Measurements from ENCODE around the gene CWC25. TPM values are rescaled to one million over a fixed set of nuclear protein-coding genes. Genes with fewer than 3 reads are reported as not detected.

The CWC25 gene
- total RNA-seq, 1 experiment from 2014 or later: 17.3 TPM

DNA sequence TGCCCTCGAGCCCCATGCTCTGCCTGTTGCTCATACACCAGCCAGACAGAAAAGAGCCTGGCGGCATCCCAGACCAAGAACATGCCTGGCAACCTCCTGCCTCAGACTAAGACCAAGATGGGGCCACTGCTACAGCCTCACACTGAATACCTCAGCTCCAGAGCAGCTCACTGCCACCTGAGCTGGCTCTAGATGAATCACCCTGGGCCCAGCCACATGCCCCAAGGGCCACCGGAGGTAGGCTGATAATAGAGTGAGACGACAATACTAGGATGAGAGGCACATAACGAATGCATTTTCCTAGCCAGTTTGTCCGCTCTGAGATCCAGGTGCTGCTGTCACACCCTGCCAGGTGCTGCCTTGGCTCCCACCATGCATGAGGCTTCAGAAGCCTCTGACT is 38.7 kb downstream of the CWC25 start:
- Mint-ChIP-seq H3K4me1 (peaks cover 15% of the 10 kb centered on the region), H3K4me3 (no peak overlapping the region), H3K27me3 (ENCODE audit: low read depth) (no peaks in the 10 kb centered on the region), H3K27ac (no peak overlapping the region), H3K9me3 (no peaks in the 10 kb centered on the region), H3K36me3 (peaks cover 33% of the 10 kb centered on the region)
- TF ChIP-seq, protein P1, sequence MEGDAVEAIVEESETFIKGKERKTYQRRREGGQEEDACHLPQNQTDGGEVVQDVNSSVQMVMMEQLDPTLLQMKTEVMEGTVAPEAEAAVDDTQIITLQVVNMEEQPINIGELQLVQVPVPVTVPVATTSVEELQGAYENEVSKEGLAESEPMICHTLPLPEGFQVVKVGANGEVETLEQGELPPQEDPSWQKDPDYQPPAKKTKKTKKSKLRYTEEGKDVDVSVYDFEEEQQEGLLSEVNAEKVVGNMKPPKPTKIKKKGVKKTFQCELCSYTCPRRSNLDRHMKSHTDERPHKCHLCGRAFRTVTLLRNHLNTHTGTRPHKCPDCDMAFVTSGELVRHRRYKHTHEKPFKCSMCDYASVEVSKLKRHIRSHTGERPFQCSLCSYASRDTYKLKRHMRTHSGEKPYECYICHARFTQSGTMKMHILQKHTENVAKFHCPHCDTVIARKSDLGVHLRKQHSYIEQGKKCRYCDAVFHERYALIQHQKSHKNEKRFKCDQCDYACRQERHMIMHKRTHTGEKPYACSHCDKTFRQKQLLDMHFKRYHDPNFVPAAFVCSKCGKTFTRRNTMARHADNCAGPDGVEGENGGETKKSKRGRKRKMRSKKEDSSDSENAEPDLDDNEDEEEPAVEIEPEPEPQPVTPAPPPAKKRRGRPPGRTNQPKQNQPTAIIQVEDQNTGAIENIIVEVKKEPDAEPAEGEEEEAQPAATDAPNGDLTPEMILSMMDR (IDR thresholded peaks at IDR 0.05): no peak
- TF ChIP-seq ETV6 (CRISPR knock-in tag; IDR thresholded peaks at IDR 0.05): no peak
- TF ChIP-seq, protein P2, sequence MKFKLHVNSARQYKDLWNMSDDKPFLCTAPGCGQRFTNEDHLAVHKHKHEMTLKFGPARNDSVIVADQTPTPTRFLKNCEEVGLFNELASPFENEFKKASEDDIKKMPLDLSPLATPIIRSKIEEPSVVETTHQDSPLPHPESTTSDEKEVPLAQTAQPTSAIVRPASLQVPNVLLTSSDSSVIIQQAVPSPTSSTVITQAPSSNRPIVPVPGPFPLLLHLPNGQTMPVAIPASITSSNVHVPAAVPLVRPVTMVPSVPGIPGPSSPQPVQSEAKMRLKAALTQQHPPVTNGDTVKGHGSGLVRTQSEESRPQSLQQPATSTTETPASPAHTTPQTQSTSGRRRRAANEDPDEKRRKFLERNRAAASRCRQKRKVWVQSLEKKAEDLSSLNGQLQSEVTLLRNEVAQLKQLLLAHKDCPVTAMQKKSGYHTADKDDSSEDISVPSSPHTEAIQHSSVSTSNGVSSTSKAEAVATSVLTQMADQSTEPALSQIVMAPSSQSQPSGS (CRISPR knock-in tag; IDR thresholded peaks at IDR 0.05; ENCODE audit: borderline replicate concordance, low read depth): no peak
- TF ChIP-seq ZBTB21 (CRISPR knock-in tag; IDR thresholded peaks at IDR 0.05; ENCODE audit: borderline replicate concordance): no peak
- TF ChIP-seq TCF7 (CRISPR knock-in tag; IDR thresholded peaks at IDR 0.05; ENCODE audit: low read depth): no peak
- no peak for TF ChIP-seq HMGA2 (CRISPR knock-in tag; IDR thresholded peaks at IDR 0.05)
- no peak for TF ChIP-seq ZNF263 (CRISPR knock-in tag; IDR thresholded peaks at IDR 0.05; ENCODE audit: low read depth)
- no peak for TF ChIP-seq JAZF1 (CRISPR knock-in tag; IDR thresholded peaks at IDR 0.05)
- no peak for TF ChIP-seq ATF3 (CRISPR knock-in tag; conservative IDR thresholded peaks at IDR 0.05)
- TF ChIP-seq, protein P3, sequence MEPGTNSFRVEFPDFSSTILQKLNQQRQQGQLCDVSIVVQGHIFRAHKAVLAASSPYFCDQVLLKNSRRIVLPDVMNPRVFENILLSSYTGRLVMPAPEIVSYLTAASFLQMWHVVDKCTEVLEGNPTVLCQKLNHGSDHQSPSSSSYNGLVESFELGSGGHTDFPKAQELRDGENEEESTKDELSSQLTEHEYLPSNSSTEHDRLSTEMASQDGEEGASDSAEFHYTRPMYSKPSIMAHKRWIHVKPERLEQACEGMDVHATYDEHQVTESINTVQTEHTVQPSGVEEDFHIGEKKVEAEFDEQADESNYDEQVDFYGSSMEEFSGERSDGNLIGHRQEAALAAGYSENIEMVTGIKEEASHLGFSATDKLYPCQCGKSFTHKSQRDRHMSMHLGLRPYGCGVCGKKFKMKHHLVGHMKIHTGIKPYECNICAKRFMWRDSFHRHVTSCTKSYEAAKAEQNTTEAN (CRISPR knock-in tag; IDR thresholded peaks at IDR 0.05): no peak
- TF ChIP-seq, protein P4, sequence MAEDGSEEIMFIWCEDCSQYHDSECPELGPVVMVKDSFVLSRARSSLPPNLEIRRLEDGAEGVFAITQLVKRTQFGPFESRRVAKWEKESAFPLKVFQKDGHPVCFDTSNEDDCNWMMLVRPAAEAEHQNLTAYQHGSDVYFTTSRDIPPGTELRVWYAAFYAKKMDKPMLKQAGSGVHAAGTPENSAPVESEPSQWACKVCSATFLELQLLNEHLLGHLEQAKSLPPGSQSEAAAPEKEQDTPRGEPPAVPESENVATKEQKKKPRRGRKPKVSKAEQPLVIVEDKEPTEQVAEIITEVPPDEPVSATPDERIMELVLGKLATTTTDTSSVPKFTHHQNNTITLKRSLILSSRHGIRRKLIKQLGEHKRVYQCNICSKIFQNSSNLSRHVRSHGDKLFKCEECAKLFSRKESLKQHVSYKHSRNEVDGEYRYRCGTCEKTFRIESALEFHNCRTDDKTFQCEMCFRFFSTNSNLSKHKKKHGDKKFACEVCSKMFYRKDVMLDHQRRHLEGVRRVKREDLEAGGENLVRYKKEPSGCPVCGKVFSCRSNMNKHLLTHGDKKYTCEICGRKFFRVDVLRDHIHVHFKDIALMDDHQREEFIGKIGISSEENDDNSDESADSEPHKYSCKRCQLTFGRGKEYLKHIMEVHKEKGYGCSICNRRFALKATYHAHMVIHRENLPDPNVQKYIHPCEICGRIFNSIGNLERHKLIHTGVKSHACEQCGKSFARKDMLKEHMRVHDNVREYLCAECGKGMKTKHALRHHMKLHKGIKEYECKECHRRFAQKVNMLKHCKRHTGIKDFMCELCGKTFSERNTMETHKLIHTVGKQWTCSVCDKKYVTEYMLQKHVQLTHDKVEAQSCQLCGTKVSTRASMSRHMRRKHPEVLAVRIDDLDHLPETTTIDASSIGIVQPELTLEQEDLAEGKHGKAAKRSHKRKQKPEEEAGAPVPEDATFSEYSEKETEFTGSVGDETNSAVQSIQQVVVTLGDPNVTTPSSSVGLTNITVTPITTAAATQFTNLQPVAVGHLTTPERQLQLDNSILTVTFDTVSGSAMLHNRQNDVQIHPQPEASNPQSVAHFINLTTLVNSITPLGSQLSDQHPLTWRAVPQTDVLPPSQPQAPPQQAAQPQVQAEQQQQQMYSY (CRISPR knock-in tag; IDR thresholded peaks at IDR 0.05): no peak
- no peak for TF ChIP-seq MXD4 (CRISPR knock-in tag; IDR thresholded peaks at IDR 0.05; ENCODE audit: borderline replicate concordance)
- TF ChIP-seq NR3C1 (CRISPR knock-in tag; conservative IDR thresholded peaks at IDR 0.05; ENCODE audit: low read depth): no peak
- TF ChIP-seq, protein P5, sequence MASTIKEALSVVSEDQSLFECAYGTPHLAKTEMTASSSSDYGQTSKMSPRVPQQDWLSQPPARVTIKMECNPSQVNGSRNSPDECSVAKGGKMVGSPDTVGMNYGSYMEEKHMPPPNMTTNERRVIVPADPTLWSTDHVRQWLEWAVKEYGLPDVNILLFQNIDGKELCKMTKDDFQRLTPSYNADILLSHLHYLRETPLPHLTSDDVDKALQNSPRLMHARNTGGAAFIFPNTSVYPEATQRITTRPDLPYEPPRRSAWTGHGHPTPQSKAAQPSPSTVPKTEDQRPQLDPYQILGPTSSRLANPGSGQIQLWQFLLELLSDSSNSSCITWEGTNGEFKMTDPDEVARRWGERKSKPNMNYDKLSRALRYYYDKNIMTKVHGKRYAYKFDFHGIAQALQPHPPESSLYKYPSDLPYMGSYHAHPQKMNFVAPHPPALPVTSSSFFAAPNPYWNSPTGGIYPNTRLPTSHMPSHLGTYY (CRISPR knock-in tag; IDR thresholded peaks at IDR 0.05): no peak
- TF ChIP-seq MLX (CRISPR knock-in tag; IDR thresholded peaks at IDR 0.05): no peak
- TF ChIP-seq, protein P6, sequence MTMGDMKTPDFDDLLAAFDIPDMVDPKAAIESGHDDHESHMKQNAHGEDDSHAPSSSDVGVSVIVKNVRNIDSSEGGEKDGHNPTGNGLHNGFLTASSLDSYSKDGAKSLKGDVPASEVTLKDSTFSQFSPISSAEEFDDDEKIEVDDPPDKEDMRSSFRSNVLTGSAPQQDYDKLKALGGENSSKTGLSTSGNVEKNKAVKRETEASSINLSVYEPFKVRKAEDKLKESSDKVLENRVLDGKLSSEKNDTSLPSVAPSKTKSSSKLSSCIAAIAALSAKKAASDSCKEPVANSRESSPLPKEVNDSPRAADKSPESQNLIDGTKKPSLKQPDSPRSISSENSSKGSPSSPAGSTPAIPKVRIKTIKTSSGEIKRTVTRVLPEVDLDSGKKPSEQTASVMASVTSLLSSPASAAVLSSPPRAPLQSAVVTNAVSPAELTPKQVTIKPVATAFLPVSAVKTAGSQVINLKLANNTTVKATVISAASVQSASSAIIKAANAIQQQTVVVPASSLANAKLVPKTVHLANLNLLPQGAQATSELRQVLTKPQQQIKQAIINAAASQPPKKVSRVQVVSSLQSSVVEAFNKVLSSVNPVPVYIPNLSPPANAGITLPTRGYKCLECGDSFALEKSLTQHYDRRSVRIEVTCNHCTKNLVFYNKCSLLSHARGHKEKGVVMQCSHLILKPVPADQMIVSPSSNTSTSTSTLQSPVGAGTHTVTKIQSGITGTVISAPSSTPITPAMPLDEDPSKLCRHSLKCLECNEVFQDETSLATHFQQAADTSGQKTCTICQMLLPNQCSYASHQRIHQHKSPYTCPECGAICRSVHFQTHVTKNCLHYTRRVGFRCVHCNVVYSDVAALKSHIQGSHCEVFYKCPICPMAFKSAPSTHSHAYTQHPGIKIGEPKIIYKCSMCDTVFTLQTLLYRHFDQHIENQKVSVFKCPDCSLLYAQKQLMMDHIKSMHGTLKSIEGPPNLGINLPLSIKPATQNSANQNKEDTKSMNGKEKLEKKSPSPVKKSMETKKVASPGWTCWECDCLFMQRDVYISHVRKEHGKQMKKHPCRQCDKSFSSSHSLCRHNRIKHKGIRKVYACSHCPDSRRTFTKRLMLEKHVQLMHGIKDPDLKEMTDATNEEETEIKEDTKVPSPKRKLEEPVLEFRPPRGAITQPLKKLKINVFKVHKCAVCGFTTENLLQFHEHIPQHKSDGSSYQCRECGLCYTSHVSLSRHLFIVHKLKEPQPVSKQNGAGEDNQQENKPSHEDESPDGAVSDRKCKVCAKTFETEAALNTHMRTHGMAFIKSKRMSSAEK (CRISPR knock-in tag; IDR thresholded peaks at IDR 0.05; ENCODE audit: borderline replicate concordance): no peak
- no peak for TF ChIP-seq OVOL2 (CRISPR knock-in tag; IDR thresholded peaks at IDR 0.05; ENCODE audit: borderline replicate concordance)
- TF ChIP-seq RELA (CRISPR knock-in tag; IDR thresholded peaks at IDR 0.05; ENCODE audit: borderline replicate concordance): no peak
- TF ChIP-seq FOXJ3 (CRISPR knock-in tag; IDR thresholded peaks at IDR 0.05; ENCODE audit: borderline replicate concordance): no peak
- TF ChIP-seq ZNF219 (CRISPR knock-in tag; IDR thresholded peaks at IDR 0.05; ENCODE audit: borderline replicate concordance): no peak
- DNase-seq (ENCODE audit: low spot score) (no peak), ATAC-seq (no peak)
- CTCF ChIA-PET: interaction anchor here (1.1 kb wide), 1 partner anchor 136 kb away, joined by 3 read pairs; no protein-coding TSS in a partner anchor
- POLR2A ChIA-PET: no interaction called here

Measured in WTC11 (cell line).